Neural cell (in vitro differentiated cells): Measurements from ENCODE around the gene ZNF366. TPM values are rescaled to one million over a fixed set of nuclear protein-coding genes. Genes with fewer than 3 reads are reported as not detected.
A peak's percentile ranks its signal among the peaks of the same experiment; 100 is the strongest.

Source experiments
- H2AFZ ChIP-seq: fragments of 200-600, 300-800 bp; sonication (generic), shearing (Covaris generic); 2 replicates; pipeline ENCODE4 v1.6.0; 2014; ENCODE audit warnings: low read depth, mild to moderate bottlenecking, antibody characterized with exemption, low read length, moderate library complexity
- H3F3A ChIP-seq: fragments of 200-600 bp; shearing (Covaris generic); 2 replicates; pipeline ENCODE4 v1.6.1; 2016; ENCODE audit warnings: mild to moderate bottlenecking, moderate library complexity, mixed read lengths, antibody characterized with exemption, low read length; ENCODE audit not compliant: insufficient read depth, poor library complexity, severe bottlenecking
- H3K27ac ChIP-seq: fragments of 200-600, 300-800 bp; sonication (generic), shearing (Covaris generic); 2 replicates; pipeline ENCODE4 v1.5.1; 2014; ENCODE audit warnings: mild to moderate bottlenecking, low read length, moderate library complexity
- H3K27me3 ChIP-seq: fragments of 300-800, 200-600 bp; sonication (generic), shearing (Covaris generic); 2 replicates; pipeline ENCODE4 v1.6.0; 2014; ENCODE audit warnings: mild to moderate bottlenecking, low read depth, low read length, moderate library complexity; ENCODE audit not compliant: insufficient read depth
- H3K36me3 ChIP-seq: fragments of 300-800, 200-600 bp; sonication (generic), shearing (Covaris generic); 2 replicates; pipeline ENCODE4 v1.5.1; 2014; ENCODE audit warnings: mild to moderate bottlenecking, antibody characterized with exemption, low read length, moderate library complexity; ENCODE audit not compliant: insufficient read depth
- H3K4me2 ChIP-seq: fragments of 300-800, 200-600 bp; sonication (generic), shearing (Covaris generic); 2 replicates; pipeline ENCODE4 v1.6.0; 2014; ENCODE audit warnings: mild to moderate bottlenecking, low read length
- H3K4me3 ChIP-seq: fragments of 300-800, 200-600 bp; sonication (generic), shearing (Covaris generic); 2 replicates; pipeline ENCODE4 v1.5.1; 2014; ENCODE audit warnings: mild to moderate bottlenecking, low read length, moderate library complexity
- H3K79me2 ChIP-seq: fragments of 200-600 bp; shearing (Covaris generic); replicated peaks from 2 replicates; pipeline ENCODE4 v1.6.0; 2014; ENCODE audit warnings: mild to moderate bottlenecking, low read length, moderate library complexity; ENCODE audit not compliant: insufficient read depth
- H3K9ac ChIP-seq: fragments of 300-800, 200-600 bp; sonication (generic), shearing (Covaris generic); 2 replicates; pipeline ENCODE4 v1.6.1; 2016; ENCODE audit warnings: mild to moderate bottlenecking, low read length, mixed read lengths
- H3K9me2 ChIP-seq: fragments of 200-600 bp; shearing (Covaris generic); 2 replicates; pipeline ENCODE4 v1.6.1; 2016; ENCODE audit warnings: mild to moderate bottlenecking, low read length, mixed read lengths; ENCODE audit not compliant: insufficient read depth
- H3K9me3 ChIP-seq: fragments of 200-600, 300-800 bp; sonication (generic), shearing (Covaris generic); 2 replicates; pipeline ENCODE4 v1.6.1; 2016; ENCODE audit warnings: mild to moderate bottlenecking, mixed run types, low read length, moderate library complexity, mixed read lengths
- H4K20me1 ChIP-seq: fragments of 200-600 bp; shearing (Covaris generic); 2 replicates; pipeline ENCODE4 v1.6.1; 2016; ENCODE audit warnings: mild to moderate bottlenecking, mixed run types; ENCODE audit not compliant: insufficient read depth
- EP300 ChIP-seq: fragments of 450-650 bp; conservative IDR thresholded peaks from 2 replicates; pipeline ENCODE4 v1.6.1; 2014; ENCODE audit warnings: antibody characterized with exemption, mild to moderate bottlenecking, moderate library complexity; ENCODE audit not compliant: poor library complexity, severe bottlenecking
- EZH2 ChIP-seq: fragments of 200-600, 300-800 bp; shearing (Covaris generic), sonication (generic); IDR thresholded peaks from 2 replicates; pipeline ENCODE4 v1.6.1; 2014; ENCODE audit warnings: antibody characterized with exemption, low read length, borderline replicate concordance, mild to moderate bottlenecking; ENCODE audit not compliant: insufficient read depth, poor library complexity, severe bottlenecking
- MXI1 ChIP-seq: fragments of 450-650 bp; conservative IDR thresholded peaks from 2 replicates; pipeline ENCODE4 v1.6.1; 2014; ENCODE audit warnings: antibody characterized with exemption, mild to moderate bottlenecking; ENCODE audit not compliant: poor library complexity, severe bottlenecking
- POLR2AphosphoS5 ChIP-seq: IDR thresholded peaks from 2 replicates; pipeline ENCODE4 v1.6.1; 2012
- RAD21 ChIP-seq: fragments of 450-650 bp; conservative IDR thresholded peaks from 2 replicates; pipeline ENCODE4 v1.6.1; 2014; ENCODE audit warnings: antibody characterized with exemption, mild to moderate bottlenecking, moderate library complexity
- SMC3 ChIP-seq: fragments of 450-650 bp; conservative IDR thresholded peaks from 2 replicates; pipeline ENCODE4 v1.6.1; 2014; ENCODE audit warnings: antibody characterized with exemption, mild to moderate bottlenecking, moderate library complexity; ENCODE audit not compliant: poor library complexity
- TAF1 ChIP-seq: IDR thresholded peaks from 2 replicates; pipeline ENCODE4 v1.6.1; 2012; ENCODE audit warnings: low read depth
- polyA plus RNA-seq: library from polyadenylated mRNA; depleted of rRNA; stranded (reverse); fragments of >200 nt; gene quantifications from 2 replicates; pipeline ENCODE4 v1.2.3, GENCODE V29; 2014
- TF ChIP-seq, protein P1 (sequence below): IDR thresholded peaks from 2 replicates; pipeline ENCODE4 v1.6.1; 2012; ENCODE audit warnings: borderline replicate concordance
- TF ChIP-seq, protein P2 (sequence below): fragments of 450-650 bp; IDR thresholded peaks from 2 replicates; pipeline ENCODE4 v1.5.1; 2014; ENCODE audit warnings: antibody characterized with exemption, mild to moderate bottlenecking, moderate library complexity; ENCODE audit not compliant: poor library complexity, severe bottlenecking

ZNF366 gene
- polyA plus RNA-seq, 1 donor from 2014 or later = not detected

DNA sequence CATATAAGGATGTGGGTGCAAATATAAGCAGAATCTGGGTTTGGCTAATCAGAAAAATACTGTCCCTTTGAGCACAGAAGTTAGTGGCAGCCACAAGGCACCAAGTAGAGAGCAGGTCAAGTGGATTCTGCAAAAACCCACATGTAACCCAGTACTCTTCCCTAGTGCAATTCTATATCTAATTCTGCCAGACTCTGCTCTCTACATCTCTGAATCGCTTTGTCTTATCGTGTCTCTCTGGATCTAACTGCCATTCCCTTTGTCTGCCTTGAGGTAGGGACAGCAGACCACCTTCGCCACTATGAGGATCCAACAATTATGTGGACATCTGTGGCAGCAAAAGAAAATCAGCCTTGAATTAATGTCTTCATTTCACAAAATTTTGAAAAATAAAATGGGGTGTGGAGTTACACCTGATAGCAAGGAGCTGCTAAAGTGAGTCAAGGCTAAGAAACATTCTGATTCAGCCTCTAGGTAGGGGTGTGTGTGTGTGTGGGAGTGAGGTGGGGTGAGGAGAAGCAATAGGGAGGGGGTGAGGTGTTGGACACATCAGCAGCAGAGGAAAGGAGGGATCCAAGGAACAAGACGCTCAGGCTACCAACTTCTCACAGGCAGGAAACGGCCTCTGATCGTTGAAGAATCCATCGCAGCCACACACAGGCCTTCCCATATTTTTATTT, 33.7 kb upstream of the ZNF366 start:
- H3K9ac ChIP-seq = peak overlapping the region; percentile 13

GRCh38 chr5:72539726-72540125, 32.5 kb upstream of the ZNF366 start:
- H3K9ac ChIP-seq = no peak overlapping the region
- H3K4me2 ChIP-seq = no peak overlapping the region
- no peaks in the 10 kb centered on the region for H3K36me3 ChIP-seq
- no peak for TF ChIP-seq EP300
- TF ChIP-seq MXI1 = no peak
- no peak for TF ChIP-seq SMC3
- no peak for TF ChIP-seq TAF1
- no peaks in the 10 kb centered on the region for H3F3A ChIP-seq
- no peak overlapping the region for H3K27ac ChIP-seq
- no peaks in the 10 kb centered on the region for H3K9me2 ChIP-seq
- no peaks in the 10 kb centered on the region for H3K79me2 ChIP-seq
- no peak overlapping the region for H3K4me3 ChIP-seq
- no peaks in the 10 kb centered on the region for H3K9me3 ChIP-seq
- no peaks in the 10 kb centered on the region for H3K27me3 ChIP-seq
- H2AFZ ChIP-seq = no peak overlapping the region
- no peaks in the 10 kb centered on the region for H4K20me1 ChIP-seq

More for the DNA sequence above, 33.7 kb upstream of the ZNF366 start:
- H3K36me3 ChIP-seq = no peaks in the 10 kb centered on the region
- H3F3A ChIP-seq = no peaks in the 10 kb centered on the region
- peak overlapping the region; percentile 27 for H3K4me3 ChIP-seq
- H2AFZ ChIP-seq = no peak overlapping the region
- no peak for TF ChIP-seq POLR2AphosphoS5
- no peak for TF ChIP-seq EZH2
- TF ChIP-seq, protein P1, sequence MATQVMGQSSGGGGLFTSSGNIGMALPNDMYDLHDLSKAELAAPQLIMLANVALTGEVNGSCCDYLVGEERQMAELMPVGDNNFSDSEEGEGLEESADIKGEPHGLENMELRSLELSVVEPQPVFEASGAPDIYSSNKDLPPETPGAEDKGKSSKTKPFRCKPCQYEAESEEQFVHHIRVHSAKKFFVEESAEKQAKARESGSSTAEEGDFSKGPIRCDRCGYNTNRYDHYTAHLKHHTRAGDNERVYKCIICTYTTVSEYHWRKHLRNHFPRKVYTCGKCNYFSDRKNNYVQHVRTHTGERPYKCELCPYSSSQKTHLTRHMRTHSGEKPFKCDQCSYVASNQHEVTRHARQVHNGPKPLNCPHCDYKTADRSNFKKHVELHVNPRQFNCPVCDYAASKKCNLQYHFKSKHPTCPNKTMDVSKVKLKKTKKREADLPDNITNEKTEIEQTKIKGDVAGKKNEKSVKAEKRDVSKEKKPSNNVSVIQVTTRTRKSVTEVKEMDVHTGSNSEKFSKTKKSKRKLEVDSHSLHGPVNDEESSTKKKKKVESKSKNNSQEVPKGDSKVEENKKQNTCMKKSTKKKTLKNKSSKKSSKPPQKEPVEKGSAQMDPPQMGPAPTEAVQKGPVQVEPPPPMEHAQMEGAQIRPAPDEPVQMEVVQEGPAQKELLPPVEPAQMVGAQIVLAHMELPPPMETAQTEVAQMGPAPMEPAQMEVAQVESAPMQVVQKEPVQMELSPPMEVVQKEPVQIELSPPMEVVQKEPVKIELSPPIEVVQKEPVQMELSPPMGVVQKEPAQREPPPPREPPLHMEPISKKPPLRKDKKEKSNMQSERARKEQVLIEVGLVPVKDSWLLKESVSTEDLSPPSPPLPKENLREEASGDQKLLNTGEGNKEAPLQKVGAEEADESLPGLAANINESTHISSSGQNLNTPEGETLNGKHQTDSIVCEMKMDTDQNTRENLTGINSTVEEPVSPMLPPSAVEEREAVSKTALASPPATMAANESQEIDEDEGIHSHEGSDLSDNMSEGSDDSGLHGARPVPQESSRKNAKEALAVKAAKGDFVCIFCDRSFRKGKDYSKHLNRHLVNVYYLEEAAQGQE = no peak
- TF ChIP-seq SMC3 = no peak
- no peak for TF ChIP-seq TAF1
- TF ChIP-seq RAD21 = no peak
- no peak for TF ChIP-seq MXI1
- TF ChIP-seq, protein P2, sequence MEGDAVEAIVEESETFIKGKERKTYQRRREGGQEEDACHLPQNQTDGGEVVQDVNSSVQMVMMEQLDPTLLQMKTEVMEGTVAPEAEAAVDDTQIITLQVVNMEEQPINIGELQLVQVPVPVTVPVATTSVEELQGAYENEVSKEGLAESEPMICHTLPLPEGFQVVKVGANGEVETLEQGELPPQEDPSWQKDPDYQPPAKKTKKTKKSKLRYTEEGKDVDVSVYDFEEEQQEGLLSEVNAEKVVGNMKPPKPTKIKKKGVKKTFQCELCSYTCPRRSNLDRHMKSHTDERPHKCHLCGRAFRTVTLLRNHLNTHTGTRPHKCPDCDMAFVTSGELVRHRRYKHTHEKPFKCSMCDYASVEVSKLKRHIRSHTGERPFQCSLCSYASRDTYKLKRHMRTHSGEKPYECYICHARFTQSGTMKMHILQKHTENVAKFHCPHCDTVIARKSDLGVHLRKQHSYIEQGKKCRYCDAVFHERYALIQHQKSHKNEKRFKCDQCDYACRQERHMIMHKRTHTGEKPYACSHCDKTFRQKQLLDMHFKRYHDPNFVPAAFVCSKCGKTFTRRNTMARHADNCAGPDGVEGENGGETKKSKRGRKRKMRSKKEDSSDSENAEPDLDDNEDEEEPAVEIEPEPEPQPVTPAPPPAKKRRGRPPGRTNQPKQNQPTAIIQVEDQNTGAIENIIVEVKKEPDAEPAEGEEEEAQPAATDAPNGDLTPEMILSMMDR = no peak
- TF ChIP-seq EP300 = no peak
- H3K27ac ChIP-seq = no peak overlapping the region
- no peaks in the 10 kb centered on the region for H3K79me2 ChIP-seq
- H4K20me1 ChIP-seq = no peaks in the 10 kb centered on the region
- no peaks in the 10 kb centered on the region for H3K27me3 ChIP-seq
- H3K9me3 ChIP-seq = no peaks in the 10 kb centered on the region
- H3K9me2 ChIP-seq = no peaks in the 10 kb centered on the region
- H3K4me2 ChIP-seq = no peak overlapping the region
